HG03460 (cell line): Measurements from ENCODE around the gene PCDHB3.
"Not testable (repeated sequence)": the region's sequence is repeated elsewhere in the genome, so short reads cannot be mapped to it uniquely, and the experiment has no call there.

ENCODE experiments used
- ATAC-seq: cut with Tn5 transposase; IDR thresholded peaks from one replicate; pipeline ENCODE4 v1.9.1; 2021; ENCODE audit not compliant: unreplicated experiment

The PCDHB3 gene

DNA sequence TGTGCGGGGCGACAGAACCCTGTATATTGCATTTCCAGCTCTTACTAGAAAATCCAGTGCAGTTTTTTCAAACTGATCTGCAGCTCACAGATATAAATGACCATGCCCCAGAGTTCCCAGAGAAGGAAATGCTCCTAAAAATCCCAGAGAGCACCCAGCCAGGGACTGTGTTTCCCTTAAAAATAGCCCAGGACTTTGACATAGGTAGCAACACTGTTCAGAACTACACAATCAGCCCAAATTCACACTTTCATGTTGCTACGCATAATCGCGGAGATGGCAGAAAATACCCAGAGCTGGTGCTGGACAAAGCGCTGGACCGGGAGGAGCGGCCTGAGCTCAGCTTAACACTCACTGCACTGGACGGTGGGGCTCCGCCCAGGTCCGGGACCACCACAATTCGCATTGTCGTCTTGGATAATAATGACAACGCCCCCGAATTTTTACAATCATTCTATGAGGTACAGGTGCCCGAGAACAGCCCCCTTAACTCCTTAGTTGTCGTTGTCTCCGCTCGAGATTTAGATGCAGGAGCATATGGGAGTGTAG lies 35.5 kb downstream of the PCDHB3 start:
- ATAC-seq, result no peak

DNA sequence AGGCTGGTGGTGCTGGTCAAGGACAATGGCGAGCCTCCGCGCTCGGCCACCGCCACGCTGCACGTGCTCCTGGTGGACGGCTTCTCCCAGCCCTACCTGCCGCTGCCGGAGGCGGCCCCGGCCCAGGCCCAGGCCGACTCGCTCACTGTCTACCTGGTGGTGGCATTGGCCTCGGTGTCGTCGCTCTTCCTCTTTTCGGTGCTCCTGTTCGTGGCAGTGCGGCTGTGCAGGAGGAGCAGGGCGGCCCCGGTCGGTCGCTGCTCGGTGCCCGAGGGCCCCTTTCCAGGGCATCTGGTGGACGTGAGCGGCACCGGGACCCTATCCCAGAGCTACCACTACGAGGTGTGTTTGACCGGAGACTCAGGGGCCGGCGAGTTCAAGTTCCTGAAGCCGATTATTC lies 37.1 kb downstream of the PCDHB3 start:
- not testable (repeated sequence) for ATAC-seq

DNA sequence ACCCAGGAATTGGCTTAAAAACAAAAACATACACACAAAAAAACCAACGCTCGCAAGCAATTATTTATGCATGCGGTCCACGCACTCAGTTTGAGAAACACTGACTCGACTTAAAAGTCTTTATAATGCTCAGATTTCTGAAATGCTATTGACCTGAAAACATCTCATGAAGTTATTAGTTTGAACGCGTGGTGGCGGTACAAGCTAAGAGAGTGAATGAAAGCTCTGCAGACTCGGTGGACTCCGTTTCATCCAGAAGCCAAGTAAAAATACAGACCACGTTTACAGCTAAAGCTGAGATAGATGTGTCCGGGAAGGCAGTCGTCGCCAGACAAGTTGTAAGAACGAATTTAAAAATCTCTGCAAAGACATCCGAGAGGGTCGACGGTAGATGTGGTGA lies 49.5 kb downstream of the PCDHB3 start, which contains the start of gene PCDHB6:
Gene PCDHB6, plus strand, starts transcription at position 246 of the 400 bp plus-strand sequence. CDS start 201 bp downstream, outside the sequence.
- no peak for ATAC-seq

DNA sequence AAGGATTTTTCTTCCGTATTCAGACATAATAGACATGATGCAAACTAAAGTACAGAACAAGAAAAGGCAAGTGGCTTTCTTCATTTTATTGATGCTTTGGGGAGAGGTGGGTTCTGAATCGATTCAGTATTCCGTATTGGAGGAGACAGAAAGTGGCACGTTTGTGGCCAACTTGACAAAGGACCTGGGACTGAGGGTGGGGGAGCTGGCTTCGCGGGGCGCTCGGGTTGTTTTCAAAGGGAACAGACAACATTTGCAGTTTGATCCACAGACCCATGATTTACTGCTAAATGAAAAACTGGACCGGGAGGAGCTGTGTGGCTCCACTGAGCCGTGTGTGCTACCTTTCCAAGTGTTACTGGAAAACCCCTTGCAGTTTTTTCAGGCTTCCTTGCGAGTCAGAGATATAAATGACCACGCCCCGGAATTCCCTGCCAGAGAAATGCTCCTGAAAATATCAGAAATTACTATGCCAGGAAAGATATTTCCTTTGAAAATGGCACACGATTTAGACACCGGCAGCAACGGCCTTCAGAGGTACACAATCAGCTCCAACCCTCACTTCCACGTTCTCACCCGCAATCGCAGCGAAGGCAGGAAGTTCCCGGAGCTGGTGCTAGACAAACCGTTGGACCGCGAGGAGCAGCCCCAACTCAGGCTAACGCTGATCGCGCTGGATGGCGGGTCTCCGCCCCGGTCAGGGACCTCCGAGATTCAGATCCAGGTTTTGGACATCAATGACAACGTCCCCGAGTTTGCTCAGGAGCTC lies 50.1 kb downstream of the PCDHB3 start:
- ATAC-seq, result no peak

DNA sequence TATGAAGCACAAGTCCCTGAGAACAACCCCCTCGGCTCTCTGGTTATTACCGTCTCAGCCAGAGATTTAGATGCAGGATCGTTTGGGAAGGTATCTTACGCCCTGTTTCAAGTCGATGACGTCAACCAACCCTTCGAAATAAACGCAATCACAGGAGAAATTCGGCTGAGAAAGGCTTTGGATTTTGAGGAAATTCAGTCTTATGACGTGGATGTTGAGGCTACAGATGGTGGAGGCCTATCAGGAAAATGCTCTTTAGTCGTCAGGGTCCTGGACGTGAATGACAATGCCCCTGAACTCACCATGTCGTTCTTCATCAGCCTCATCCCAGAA lies 50.7 kb downstream of the PCDHB3 start:
- no peak for ATAC-seq

DNA sequence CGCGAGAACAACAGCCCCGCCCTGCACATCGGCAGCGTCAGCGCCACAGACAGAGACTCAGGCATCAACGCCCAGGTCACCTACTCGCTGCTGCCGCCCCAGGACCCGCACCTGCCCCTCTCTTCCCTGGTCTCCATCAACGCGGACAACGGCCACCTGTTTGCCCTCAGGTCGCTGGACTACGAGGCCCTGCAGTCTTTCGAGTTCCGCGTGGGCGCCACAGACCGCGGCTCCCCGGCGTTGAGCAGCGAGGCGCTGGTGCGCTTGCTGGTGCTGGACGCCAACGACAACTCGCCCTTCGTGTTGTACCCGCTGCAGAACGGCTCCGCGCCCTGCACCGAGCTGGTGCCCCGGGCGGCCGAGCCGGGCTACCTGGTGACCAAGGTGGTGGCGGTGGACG lies 51.4 kb downstream of the PCDHB3 start:
- ATAC-seq, result not testable (repeated sequence)

DNA sequence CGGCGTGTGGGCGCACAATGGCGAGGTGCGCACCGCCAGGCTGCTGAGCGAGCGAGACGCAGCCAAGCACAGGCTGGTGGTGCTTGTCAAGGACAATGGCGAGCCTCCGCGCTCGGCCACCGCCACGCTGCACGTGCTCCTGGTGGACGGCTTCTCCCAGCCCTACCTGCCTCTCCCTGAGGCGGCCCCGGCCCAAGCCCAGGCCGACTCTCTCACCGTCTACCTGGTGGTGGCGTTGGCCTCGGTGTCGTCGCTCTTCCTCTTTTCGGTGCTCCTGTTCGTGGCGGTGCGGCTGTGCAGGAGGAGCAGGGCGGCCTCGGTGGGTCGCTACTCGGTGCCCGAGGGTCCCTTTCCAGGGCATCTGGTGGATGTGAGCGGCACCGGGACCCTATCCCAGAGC lies 51.8 kb downstream of the PCDHB3 start:
- ATAC-seq, result not testable (repeated sequence)
